Cardiac muscle cell (in vitro differentiated cells and primary cell): ENCODE measurements around the gene KCNMA1. TPM values are rescaled to one million over a fixed set of nuclear protein-coding genes. Genes with fewer than 3 reads are reported as not detected.

Experiments used
- DNase-seq, 2 donors: peaks; one replicate each; pipeline versions ENCODE4 v3.0.0 to v3.0.0-alpha.2; 2010 to 2017; ENCODE audit warnings: low read depth in 1 of 2, low spot score in 1 of 2
- H3K27ac ChIP-seq: fragments of 200-600 bp; sonication (generic); 2 replicates; pipeline ENCODE4 v1.5.1; 2016
- H3K27me3 ChIP-seq: fragments of 200-600 bp; sonication (generic); 2 replicates; pipeline ENCODE4 v1.6.0; 2016; ENCODE audit warnings: control low read depth
- H3K36me3 ChIP-seq: fragments of 200-600 bp; sonication (generic); 2 replicates; pipeline ENCODE4 v1.5.1; 2016; ENCODE audit warnings: control low read depth
- H3K4me1 ChIP-seq: fragments of 200-600 bp; sonication (generic); 2 replicates; pipeline ENCODE4 v1.8.1; 2017; ENCODE audit warnings: low read depth, mild to moderate bottlenecking, mixed run types
- H3K4me3 ChIP-seq: fragments of 200-600 bp; sonication (generic); 2 replicates; pipeline ENCODE4 v1.5.1; 2016; ENCODE audit warnings: mild to moderate bottlenecking
- H3K9me3 ChIP-seq: fragments of 200-600 bp; sonication (generic); 2 replicates; pipeline ENCODE4 v1.5.1; 2017; ENCODE audit warnings: low read depth, mild to moderate bottlenecking, control low read depth
- CTCF ChIP-seq: IDR thresholded peaks from 2 replicates; pipeline ENCODE4 v1.5.1; 2012; ENCODE audit warnings: low read depth, mild to moderate bottlenecking, low read length
- polyA plus RNA-seq: library from polyadenylated mRNA; unstranded; fragments of >200 nt; fragmentation: Nextera tagmentation; extraction: Ambion mirVana; gene quantifications from 2 replicates; pipeline ENCODE4 v1.2.1, GENCODE V29; 2016
- total RNA-seq: library from RNA; depleted of rRNA; stranded (reverse); fragments of >200 nt; gene quantifications from 2 replicates; pipeline ENCODE4 v1.2.3, GENCODE V29; 2016

KCNMA1 gene
- total and polyA plus RNA-seq, 2 experiments from 2014 or later: 1.8 to 1.9 TPM

GRCh38 chr10:77510695-77511094 lies 126.9 kb downstream of the KCNMA1 start:
- DNase-seq: no peak
- Histone ChIP-seq H3K27me3 (no peaks in the 10 kb centered on the region), H3K4me1 (peaks cover 19% of the 10 kb centered on the region), H3K4me3 (no peak overlapping the region), H3K27ac (no peak overlapping the region), H3K36me3 (no peaks in the 10 kb centered on the region), H3K9me3 (no peaks in the 10 kb centered on the region)
- no peak for TF ChIP-seq CTCF

- H3K27me3 ChIP-seq: no peaks in the 10 kb centered on the region
- no peak for TF ChIP-seq CTCF
- no peak overlapping the region for H3K4me3 ChIP-seq
- no peaks in the 10 kb centered on the region for H3K9me3 ChIP-seq
- no peak for DNase-seq
- no peak overlapping the region for H3K27ac ChIP-seq
- H3K36me3 ChIP-seq: no peaks in the 10 kb centered on the region
- H3K4me1 ChIP-seq: peaks cover 19% of the 10 kb centered on the region
Measured at GRCh38 chr10:77510294-77510693, 127.3 kb downstream of the KCNMA1 start.

GRCh38 chr10:77509391-77509790 lies 128.2 kb downstream of the KCNMA1 start:
- no peak for DNase-seq
- Histone ChIP-seq H3K27me3 (no peaks in the 10 kb centered on the region), H3K4me3 (no peak overlapping the region), H3K4me1 (peaks cover 12% of the 10 kb centered on the region), H3K36me3 (no peaks in the 10 kb centered on the region), H3K9me3 (no peaks in the 10 kb centered on the region), H3K27ac (no peak overlapping the region)
- no peak for TF ChIP-seq CTCF

GRCh38 chr10:77507291-77507880 lies 130.2 kb downstream of the KCNMA1 start:
- no peak for DNase-seq
- Histone ChIP-seq H3K36me3 (no peaks in the 10 kb centered on the region), H3K27ac (no peak overlapping the region), H3K4me1 (peaks cover 5% of the 10 kb centered on the region), H3K9me3 (no peaks in the 10 kb centered on the region), H3K4me3 (no peak overlapping the region), H3K27me3 (no peaks in the 10 kb centered on the region)
- no peak for TF ChIP-seq CTCF

GRCh38 chr10:77506517-77507200 lies 130.9 kb downstream of the KCNMA1 start:
- Histone ChIP-seq H3K4me3 (no peak overlapping the region), H3K36me3 (no peaks in the 10 kb centered on the region), H3K4me1 (peaks cover 2% of the 10 kb centered on the region), H3K9me3 (no peaks in the 10 kb centered on the region), H3K27me3 (no peaks in the 10 kb centered on the region), H3K27ac (no peak overlapping the region)
- peak in 1 of 2 donors; percentile 17 for DNase-seq
- no peak for TF ChIP-seq CTCF
